ENCODE measurements around the gene USP31. TPM values are rescaled to one million over a fixed set of nuclear protein-coding genes. Genes with fewer than 3 reads are reported as not detected.

The USP31 gene
- total and polyA plus RNA-seq, 2 of the 13 experiments (the other 11 are each of a cell fraction or from before 2014, with no cell fraction given), result 22.5 to 23.3 TPM

DNA sequence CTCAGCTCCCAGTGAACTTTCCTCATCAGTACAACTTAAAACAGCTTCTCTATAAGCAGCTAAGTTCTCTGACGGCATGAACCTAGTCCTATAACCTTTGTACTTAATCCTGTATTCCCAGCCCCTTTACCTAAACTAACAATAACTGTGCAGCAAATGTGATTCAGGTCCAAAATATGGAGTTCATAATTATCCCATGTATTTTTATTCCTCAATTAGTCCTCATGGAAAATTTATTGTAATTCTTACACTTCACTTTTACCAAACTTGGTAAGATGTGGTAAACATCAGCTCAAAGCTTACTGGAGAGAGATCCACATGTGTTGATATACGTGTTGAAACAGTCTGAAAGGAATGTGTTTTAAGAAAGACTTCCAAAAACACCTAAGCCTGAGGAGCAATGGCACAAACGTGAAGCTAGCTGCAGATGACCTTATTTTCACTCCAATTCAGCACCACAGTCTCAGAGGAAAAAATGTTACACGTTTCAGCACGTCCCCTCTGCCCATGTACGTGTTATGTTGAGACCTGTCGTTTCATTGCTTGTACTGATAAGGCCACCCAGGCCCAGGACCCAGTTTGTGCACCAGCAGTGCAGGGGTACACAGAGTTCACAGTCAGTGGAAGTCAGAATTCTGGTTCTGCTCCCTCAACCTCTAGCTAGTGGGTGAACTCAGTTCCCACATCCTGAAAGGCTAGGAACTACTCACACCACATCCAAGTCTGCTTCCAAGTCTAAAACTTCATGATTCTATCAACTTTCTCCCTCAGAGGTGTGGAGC, 7.1 kb downstream of the USP31 start (continued):
- TF ChIP-seq, protein P1, sequence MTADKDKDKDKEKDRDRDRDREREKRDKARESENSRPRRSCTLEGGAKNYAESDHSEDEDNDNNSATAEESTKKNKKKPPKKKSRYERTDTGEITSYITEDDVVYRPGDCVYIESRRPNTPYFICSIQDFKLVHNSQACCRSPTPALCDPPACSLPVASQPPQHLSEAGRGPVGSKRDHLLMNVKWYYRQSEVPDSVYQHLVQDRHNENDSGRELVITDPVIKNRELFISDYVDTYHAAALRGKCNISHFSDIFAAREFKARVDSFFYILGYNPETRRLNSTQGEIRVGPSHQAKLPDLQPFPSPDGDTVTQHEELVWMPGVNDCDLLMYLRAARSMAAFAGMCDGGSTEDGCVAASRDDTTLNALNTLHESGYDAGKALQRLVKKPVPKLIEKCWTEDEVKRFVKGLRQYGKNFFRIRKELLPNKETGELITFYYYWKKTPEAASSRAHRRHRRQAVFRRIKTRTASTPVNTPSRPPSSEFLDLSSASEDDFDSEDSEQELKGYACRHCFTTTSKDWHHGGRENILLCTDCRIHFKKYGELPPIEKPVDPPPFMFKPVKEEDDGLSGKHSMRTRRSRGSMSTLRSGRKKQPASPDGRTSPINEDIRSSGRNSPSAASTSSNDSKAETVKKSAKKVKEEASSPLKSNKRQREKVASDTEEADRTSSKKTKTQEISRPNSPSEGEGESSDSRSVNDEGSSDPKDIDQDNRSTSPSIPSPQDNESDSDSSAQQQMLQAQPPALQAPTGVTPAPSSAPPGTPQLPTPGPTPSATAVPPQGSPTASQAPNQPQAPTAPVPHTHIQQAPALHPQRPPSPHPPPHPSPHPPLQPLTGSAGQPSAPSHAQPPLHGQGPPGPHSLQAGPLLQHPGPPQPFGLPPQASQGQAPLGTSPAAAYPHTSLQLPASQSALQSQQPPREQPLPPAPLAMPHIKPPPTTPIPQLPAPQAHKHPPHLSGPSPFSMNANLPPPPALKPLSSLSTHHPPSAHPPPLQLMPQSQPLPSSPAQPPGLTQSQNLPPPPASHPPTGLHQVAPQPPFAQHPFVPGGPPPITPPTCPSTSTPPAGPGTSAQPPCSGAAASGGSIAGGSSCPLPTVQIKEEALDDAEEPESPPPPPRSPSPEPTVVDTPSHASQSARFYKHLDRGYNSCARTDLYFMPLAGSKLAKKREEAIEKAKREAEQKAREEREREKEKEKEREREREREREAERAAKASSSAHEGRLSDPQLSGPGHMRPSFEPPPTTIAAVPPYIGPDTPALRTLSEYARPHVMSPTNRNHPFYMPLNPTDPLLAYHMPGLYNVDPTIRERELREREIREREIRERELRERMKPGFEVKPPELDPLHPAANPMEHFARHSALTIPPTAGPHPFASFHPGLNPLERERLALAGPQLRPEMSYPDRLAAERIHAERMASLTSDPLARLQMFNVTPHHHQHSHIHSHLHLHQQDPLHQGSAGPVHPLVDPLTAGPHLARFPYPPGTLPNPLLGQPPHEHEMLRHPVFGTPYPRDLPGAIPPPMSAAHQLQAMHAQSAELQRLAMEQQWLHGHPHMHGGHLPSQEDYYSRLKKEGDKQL (CRISPR knock-in tag; IDR thresholded peaks at IDR 0.05; ENCODE audit: low read depth), result no peak
- TF ChIP-seq ZNF354B (CRISPR knock-in tag; IDR thresholded peaks at IDR 0.05), result no peak
- TF ChIP-seq ZNF570 (CRISPR knock-in tag; IDR thresholded peaks at IDR 0.05; ENCODE audit: borderline replicate concordance), result no peak
- TF ChIP-seq, protein P2, sequence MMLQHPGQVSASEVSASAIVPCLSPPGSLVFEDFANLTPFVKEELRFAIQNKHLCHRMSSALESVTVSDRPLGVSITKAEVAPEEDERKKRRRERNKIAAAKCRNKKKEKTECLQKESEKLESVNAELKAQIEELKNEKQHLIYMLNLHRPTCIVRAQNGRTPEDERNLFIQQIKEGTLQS (CRISPR knock-in tag; IDR thresholded peaks at IDR 0.05), result no peak
- TF ChIP-seq YEATS2 (CRISPR knock-in tag; IDR thresholded peaks at IDR 0.05; ENCODE audit: borderline replicate concordance), result no peak; the same call in 1 of the 2 replicates
- TF ChIP-seq AGO1 (IDR thresholded peaks at IDR 0.05; ENCODE audit: low read depth, low read length, poor library complexity, severe bottlenecking), result no peak
- TF ChIP-seq NR2F6 (IDR thresholded peaks at IDR 0.05), result peak; percentile 33; the same call in 1 of the 2 replicates
- peak; percentile 25; the same call in 1 of the 2 replicates for TF ChIP-seq NR2F6 (CRISPR knock-in tag; IDR thresholded peaks at IDR 0.05)
- TF ChIP-seq ZFP1 (CRISPR knock-in tag; IDR thresholded peaks at IDR 0.05), result no peak
- no peak for TF ChIP-seq MZF1 (CRISPR knock-in tag; IDR thresholded peaks at IDR 0.05; ENCODE audit: borderline replicate concordance)
- TF ChIP-seq ZBTB42 (CRISPR knock-in tag; IDR thresholded peaks at IDR 0.05), result no peak
- TF ChIP-seq TAF15 (IDR thresholded peaks at IDR 0.05; ENCODE audit: low read depth, low read length, poor library complexity, severe bottlenecking), result no peak
- TF ChIP-seq HIVEP1 (CRISPR knock-in tag; IDR thresholded peaks at IDR 0.05), result no peak
- TF ChIP-seq YEATS4 (CRISPR knock-in tag; IDR thresholded peaks at IDR 0.05; ENCODE audit: borderline replicate concordance), result 0 out of 2 replicates have a peak, but pooled peaks have one; percentile 11
- no peak for TF ChIP-seq ZNF672 (CRISPR knock-in tag; IDR thresholded peaks at IDR 0.05)
- TF ChIP-seq ZNF234 (CRISPR knock-in tag; conservative IDR thresholded peaks at IDR 0.05), result no peak
- no peak for TF ChIP-seq PTBP1 (IDR thresholded peaks at IDR 0.05; ENCODE audit: low read depth, low read length, poor library complexity, severe bottlenecking)
- TF ChIP-seq, protein P3, sequence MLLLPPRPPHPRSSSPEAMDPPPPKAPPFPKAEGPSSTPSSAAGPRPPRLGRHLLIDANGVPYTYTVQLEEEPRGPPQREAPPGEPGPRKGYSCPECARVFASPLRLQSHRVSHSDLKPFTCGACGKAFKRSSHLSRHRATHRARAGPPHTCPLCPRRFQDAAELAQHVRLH (CRISPR knock-in tag; IDR thresholded peaks at IDR 0.05; ENCODE audit: borderline replicate concordance, low read depth), result no peak
- TF ChIP-seq ZNF124 (CRISPR knock-in tag; IDR thresholded peaks at IDR 0.05), result 0 out of 2 replicates have a peak, but pooled peaks have one; percentile 17
- TF ChIP-seq ZNF225 (CRISPR knock-in tag; IDR thresholded peaks at IDR 0.05), result no peak
- no peak for TF ChIP-seq KLF9 (CRISPR knock-in tag; IDR thresholded peaks at IDR 0.05; ENCODE audit: low read depth)
- TF ChIP-seq, protein P4, sequence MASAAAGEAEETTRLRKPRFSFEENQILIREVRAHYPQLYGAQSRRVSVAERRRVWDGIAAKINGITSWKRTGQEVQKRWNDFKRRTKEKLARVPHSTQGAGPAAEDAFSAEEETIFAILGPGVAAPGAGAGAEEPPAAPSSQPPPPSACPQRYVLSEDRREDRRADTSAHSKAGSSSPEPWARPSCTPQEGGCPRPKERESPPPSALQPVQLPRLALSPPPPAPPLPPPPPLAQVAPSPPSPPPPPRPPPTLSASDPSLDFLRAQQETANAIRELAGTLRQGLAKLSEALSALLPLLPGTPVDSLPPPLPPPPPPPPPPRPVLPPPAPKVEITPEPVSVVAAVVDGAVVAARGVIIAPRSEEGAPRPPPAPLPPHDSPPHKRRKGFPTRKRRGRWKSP (CRISPR knock-in tag; IDR thresholded peaks at IDR 0.05), result peak; percentile 69; the same call in 1 of the 2 replicates
- TF ChIP-seq MTA1 (CRISPR knock-in tag; IDR thresholded peaks at IDR 0.05; ENCODE audit: borderline replicate concordance), result no peak

Measured in HepG2 (cell line).